ENCODE results near the gene MERTK. TPM values are rescaled to one million over a fixed set of nuclear protein-coding genes. Genes with fewer than 3 reads are reported as not detected.
A peak's percentile ranks its signal among the peaks of the same experiment; 100 is the strongest.
"Not testable (repeated sequence)": the region's sequence is repeated elsewhere in the genome, so short reads cannot be mapped to it uniquely, and the experiment has no call there.

The MERTK gene
- 7.2 TPM for total RNA-seq

DNA sequence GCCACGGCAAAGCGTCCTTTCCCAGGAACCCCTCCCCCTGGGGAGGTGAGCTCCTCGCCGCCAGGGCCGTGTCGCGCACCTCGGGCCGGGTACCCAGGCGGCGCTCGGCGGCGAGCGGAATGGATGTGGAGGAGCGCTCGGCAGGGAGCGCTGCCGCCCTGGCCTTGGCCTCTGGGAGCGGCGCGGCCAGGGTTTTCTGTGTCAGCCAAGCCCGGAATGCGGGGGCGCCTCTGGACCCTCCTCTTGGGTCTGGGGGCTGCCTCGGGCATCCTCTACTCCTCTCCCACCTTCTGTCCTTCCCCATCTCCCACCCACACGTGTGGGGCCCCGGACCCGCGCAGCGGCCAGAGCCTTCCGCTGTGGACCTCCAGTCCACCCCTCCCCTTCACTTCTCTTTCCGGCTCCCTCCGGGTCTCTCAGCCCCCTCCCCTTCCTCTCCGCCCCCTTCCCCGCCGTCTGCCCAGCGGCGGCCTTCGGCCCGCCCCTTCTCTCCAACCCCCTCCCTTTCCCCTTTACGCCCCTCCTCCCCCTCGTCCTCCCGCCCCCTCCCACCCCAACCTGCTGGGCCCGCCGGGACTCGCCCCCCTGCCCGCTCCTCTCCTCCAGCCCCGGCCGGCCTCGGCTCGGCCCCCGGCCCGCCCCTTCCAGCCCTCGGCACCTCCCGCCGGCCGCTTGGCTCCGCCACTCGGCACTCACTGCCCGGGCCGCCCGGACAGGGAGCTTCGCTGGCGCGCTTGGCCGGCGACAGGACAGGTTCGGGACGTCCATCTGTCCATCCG is at the start of gene MERTK:
MERTK (plus strand) TSS at position 684 of the 779 bp plus-strand sequence. CDS start 129 bp downstream, outside the sequence.
- DNase-seq: peak; percentile 56

DNA sequence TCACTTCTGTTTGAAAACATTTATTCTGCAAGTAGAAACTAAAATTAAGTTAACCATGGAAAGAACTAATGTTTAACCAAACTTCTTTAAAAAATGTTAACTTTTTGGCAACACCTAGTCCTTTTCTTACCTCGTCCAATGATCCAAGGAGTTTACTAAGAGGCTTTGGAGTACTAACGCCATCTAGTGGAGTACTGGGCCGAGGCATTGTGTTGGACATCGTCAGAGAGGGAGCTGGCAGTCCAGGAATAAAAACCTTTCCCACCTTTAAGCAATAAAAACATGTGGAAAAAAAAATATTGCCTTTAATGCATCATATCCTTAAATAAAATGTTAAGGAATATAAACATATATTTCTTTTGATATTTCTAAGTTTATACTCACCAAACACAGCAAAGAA is 47.8 kb upstream of the MERTK start:
- not testable (repeated sequence) for DNase-seq

GRCh38 chr2:111852544-111852943 is 45.9 kb upstream of the MERTK start:
- DNase-seq: not testable (repeated sequence)

GRCh38 chr2:111860005-111860404 is 38.4 kb upstream of the MERTK start:
- not testable (repeated sequence) for DNase-seq

- not testable (repeated sequence) for DNase-seq
Measured at GRCh38 chr2:111865124-111865523, 33.3 kb upstream of the MERTK start.

GRCh38 chr2:111872806-111873205 is 25.6 kb upstream of the MERTK start:
- not testable (repeated sequence) for DNase-seq

GRCh38 chr2:111883661-111884591 is 14.5 kb upstream of the MERTK start, which contains the start of gene ANAPC1:
TSS of gene ANAPC1 (minus strand) at chr2:111884193. CDS start at chr2:111880825, 3,368 bp downstream.
- peak; percentile 83 for DNase-seq

DNA sequence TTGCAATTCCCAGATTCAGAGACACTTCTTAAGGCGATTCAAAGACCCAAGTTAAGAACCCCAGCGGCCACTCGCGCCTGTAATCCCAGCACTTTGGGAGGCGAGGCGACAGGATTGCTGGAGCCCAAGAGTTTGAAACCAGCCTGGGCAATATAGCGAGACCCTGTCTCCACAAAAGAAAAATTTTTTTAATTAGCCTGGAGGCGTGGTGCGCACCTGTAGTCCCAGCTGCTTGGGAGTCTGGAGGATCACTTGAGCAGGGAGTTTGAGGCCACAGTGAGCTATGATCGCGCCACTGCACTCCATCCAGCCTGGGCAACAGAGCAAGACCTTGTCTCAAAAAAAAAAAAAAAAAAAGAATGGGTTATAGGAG is 13.8 kb upstream of the MERTK start:
- no peak for DNase-seq

GRCh38 chr2:111896024-111896423 is 2.4 kb upstream of the MERTK start:
- no peak for DNase-seq

DNA sequence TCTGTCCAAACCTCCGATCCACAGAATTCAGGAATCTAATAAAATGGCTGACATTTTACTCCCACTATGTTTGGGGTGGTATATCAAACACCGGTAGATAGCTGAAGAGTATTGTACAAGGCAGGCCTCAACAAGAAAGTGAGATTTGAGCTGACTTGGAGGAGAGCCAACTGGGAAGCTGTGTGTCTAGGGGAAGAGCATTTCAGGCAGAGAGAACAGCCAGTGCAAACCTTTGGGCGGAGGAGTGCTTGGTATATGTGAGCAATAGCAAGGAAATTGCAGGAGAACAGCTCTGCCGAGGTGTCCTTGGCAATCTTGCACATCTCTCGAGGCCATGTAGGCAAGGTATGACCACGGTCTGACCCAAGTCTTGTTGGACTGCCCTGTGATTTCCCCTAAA is 1.8 kb upstream of the MERTK start:
- no peak for DNase-seq

DNA sequence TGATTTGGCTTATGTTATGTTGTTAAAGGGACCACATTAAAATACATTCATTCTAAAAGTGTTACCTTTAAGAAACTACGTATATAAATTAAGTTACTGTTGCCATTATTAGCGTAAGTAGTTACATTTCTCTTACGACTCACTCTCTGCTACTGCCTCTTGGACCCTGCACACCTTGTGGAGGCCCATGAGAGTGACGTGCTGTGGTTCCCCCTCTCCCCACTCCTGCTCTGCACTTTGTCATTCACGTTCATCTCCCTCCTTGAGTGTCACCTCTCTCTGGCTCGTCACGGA is 830 bp upstream of the MERTK start:
- DNase-seq: no peak

- no peak for DNase-seq
Measured at GRCh38 chr2:111898703-111899514, 502 bp downstream of the MERTK start.

DNA sequence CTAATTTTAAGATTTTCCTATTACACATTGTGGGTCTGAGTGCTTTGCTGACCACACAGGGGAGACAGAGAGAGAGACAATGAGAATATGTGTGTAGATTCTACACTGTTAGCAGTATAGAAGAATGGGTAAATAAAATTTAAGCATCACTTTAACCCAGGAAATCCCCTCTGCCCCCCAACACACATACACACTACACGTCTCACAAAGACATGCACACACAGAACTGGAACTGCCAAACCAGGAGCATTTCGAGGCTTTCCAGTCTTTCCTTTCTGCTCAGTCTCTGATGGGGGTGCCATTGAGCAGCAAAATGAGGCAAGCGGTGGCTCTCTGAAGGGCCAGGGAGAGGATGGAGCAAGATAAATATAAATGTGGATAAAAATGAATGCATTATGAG is 2.5 kb downstream of the MERTK start:
- DNase-seq: no peak

- no peak for DNase-seq
Measured at GRCh38 chr2:111903516-111903915, 5.1 kb downstream of the MERTK start.

DNA sequence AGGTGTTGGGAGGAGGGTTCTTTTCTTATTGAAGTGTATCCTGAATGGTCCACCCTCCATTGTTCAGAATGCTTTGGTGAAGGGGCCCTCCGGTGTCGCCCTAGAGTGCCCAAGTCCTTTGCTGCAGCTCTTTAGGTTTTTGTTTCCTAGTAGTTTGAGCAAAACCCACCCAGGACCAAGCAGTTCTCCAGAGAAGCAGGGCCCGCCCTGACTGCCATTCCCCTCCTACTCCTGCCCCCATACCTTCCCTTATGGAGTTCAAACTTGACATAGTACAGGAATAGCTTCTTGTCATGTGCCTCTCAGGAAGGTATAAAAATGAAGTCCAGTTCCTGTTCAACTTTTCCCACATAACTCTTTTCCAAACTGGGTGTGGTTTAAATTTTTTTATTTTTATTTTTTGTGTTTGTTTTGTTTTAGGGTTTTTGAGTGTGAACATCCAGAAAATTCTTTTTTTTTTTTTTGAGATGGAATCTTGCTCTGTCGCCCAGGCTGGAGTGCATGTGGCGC is 5.6 kb downstream of the MERTK start:
- DNase-seq: no peak

- no peak for DNase-seq
Measured at GRCh38 chr2:111904726-111905474, 6.5 kb downstream of the MERTK start.

DNA sequence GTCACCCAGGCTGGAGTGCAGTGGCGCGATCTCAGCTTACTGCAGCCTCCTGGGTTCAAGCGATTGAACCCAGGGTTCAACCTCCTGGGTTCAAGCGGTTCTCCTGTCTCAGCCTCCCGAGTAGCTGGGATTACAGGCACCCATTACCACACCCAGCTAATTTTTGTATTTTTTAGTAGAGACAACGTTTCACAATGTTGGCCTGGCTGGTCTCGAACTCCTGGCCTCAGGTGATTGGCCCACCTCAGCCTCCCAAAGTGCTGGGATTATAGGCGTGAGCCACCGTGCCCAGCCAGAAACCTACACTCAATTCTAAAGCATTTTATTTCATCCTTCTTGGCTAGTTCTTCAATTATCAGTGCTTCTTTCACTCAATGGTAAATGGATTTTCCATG is 7.1 kb downstream of the MERTK start:
- DNase-seq: not testable (repeated sequence)

GRCh38 chr2:111905990-111906735 is 7.8 kb downstream of the MERTK start:
- DNase-seq: no peak

DNA sequence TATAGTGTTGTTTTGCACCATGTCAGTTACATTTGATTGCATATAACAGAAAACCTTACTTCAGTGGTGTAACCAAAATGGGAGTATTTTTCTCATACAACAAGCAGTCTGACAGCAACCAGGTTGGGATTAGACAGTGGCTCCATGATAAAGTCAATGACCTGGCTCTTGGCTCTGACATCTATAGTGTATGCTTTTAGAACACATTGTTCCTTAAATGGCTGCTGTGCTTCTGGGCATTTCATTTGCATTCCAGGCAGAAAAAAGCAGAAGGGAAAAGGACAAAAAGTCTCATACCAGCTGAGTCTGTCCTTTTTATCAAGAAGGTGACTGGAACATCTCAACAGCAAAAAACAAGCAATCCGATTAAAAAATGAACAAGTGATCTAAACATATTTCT is 10.2 kb downstream of the MERTK start:
- no peak for DNase-seq

GRCh38 chr2:111909079-111909478 is 10.7 kb downstream of the MERTK start:
- no peak for DNase-seq

- not testable (repeated sequence) for DNase-seq
Measured at GRCh38 chr2:111909997-111910396, 11.6 kb downstream of the MERTK start.
